ENCODE results near the gene ACVRL1.

Gene ACVRL1

DNA sequence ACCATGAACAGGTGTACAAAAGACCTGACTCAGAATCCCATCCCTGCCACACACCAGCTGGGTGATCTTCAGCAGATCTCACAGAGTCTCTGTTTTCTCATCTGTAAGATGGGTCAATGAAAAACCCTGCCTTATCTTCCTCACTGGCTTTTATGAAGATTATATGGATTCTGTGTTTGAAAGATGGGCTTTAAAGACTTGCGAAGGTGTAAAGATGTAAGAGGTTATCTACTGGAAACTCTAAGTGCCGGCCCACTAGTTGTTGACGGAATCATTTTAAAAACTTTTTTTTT is 34.7 kb upstream of the ACVRL1 start:
- TF ChIP-seq, protein P1, sequence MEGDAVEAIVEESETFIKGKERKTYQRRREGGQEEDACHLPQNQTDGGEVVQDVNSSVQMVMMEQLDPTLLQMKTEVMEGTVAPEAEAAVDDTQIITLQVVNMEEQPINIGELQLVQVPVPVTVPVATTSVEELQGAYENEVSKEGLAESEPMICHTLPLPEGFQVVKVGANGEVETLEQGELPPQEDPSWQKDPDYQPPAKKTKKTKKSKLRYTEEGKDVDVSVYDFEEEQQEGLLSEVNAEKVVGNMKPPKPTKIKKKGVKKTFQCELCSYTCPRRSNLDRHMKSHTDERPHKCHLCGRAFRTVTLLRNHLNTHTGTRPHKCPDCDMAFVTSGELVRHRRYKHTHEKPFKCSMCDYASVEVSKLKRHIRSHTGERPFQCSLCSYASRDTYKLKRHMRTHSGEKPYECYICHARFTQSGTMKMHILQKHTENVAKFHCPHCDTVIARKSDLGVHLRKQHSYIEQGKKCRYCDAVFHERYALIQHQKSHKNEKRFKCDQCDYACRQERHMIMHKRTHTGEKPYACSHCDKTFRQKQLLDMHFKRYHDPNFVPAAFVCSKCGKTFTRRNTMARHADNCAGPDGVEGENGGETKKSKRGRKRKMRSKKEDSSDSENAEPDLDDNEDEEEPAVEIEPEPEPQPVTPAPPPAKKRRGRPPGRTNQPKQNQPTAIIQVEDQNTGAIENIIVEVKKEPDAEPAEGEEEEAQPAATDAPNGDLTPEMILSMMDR (IDR thresholded peaks at IDR 0.05; ENCODE audit: low read depth, low read length, missing control alignments) = no peak
- DNase-seq (ENCODE audit: low read depth) = no peak
- in situ Hi-C loops (cut with HindIII; ENCODE audit: low sequenced_read_pairs) = no loop called here
- H3K4me3 ChIP-seq (ENCODE audit: low read depth, low read length) = no peak overlapping the region

DNA sequence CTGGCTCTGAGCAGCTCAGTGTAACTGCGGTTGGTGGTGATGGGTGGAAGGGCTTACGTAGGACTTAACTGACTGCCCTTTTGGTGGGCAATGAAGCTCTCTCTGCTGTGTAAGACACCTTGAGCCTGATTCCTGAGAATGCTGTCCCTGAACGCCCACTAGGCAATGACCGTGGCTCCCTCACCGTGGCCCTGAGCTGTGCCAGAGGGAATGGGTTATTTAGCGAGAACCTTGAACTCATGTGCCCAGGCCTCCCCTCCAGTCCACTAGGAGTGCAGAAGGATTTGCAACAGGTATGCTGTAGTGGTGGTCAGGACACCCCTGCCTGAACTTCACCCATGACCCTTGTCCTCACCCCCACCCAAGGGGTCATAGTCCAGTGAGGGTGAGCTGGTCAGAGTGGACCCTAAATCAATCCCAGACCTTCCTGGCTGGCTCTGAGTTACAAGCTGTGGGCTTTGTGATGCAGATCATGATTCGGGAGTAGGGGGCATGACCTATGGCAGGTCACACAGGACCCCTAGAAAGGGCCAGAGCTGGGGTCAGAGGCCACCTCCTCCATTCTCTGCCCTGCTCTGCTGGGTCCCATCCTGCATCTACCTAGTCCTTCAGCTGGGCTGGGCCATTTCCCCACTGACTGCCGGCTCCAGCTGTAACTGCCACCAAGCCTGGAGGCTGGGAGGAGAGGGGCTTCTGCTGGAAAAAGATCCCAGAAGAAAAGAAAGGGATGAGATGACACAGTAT is 33.9 kb upstream of the ACVRL1 start:
- TF ChIP-seq, protein P1 (IDR thresholded peaks at IDR 0.05; ENCODE audit: low read depth, low read length, missing control alignments) = no peak
- H3K4me3 ChIP-seq (ENCODE audit: low read depth, low read length) = no peak overlapping the region
- DNase-seq (ENCODE audit: low read depth) = no peak
- in situ Hi-C loops (cut with HindIII; ENCODE audit: low sequenced_read_pairs) = no loop called here

DNA sequence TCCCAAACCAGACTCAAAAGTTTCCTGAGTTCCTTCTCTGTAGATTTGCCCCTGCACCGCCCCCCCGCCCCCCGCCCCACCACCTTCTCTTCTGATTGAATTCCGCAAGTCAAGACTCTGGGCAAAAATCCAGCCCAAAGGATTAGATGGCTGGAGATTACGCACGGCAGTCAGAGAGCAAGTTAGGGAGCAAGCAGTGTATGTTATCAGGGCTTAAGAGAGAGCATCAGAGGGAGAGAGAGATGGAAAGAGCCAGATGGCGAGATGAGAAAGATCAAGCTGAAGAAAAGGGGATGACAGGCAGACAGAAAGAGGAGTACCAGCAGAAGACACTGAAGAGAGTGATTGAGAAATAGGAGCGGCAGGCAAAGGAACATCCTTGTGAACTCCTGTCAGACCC is 33.3 kb upstream of the ACVRL1 start:
- DNase-seq (ENCODE audit: low read depth) = no peak
- TF ChIP-seq, protein P1 (IDR thresholded peaks at IDR 0.05; ENCODE audit: low read depth, low read length, missing control alignments) = no peak
- in situ Hi-C loops (cut with HindIII; ENCODE audit: low sequenced_read_pairs) = no loop called here
- no peak overlapping the region for H3K4me3 ChIP-seq (ENCODE audit: low read depth, low read length)

DNA sequence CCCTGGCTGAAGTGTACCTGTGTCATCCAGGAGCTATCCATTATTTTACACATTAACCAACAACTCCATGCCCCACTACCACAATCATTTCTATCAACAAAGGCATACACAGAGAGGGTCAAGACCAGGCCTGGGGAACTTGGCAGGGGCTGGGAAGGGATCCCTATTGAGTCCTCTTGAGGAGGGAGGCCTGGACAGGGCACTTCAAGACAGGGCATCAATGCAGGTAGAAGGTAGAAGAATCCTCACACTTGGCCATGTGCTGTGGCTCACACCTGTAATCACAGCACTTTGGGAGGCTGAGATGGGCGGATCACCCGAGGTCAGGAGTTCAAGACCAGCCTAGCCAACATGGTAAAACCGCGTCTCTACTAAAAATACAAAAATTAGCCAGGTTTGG is 32.8 kb upstream of the ACVRL1 start:
- DNase-seq (ENCODE audit: low read depth) = no peak
- in situ Hi-C loops (cut with HindIII; ENCODE audit: low sequenced_read_pairs) = no loop called here
- H3K4me3 ChIP-seq (ENCODE audit: low read depth, low read length) = no peak overlapping the region
- TF ChIP-seq, protein P1 (IDR thresholded peaks at IDR 0.05; ENCODE audit: low read depth, low read length, missing control alignments) = no peak

DNA sequence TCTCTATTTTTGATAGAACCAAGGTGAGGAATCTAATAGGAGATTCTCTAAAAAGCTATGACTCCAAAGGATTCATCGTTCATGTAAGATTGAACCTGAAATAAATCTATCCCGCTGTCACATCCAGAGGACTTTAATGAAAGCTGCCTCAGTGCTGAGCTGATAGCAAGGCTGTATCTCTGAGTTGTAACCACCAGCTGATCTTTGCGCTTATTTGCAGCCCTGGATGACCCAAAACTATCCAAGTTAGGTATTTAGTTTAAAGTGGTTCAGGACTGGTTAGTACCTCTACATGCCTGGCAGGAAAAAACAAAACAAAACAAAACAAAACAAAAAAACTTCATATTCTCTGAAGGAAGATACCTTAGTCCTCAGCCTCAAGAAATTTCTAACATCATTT is 28.2 kb upstream of the ACVRL1 start:
- DNase-seq (ENCODE audit: low read depth) = no peak
- no peak overlapping the region for H3K4me3 ChIP-seq (ENCODE audit: low read depth, low read length)
- TF ChIP-seq, protein P1 (IDR thresholded peaks at IDR 0.05; ENCODE audit: low read depth, low read length, missing control alignments) = no peak
- in situ Hi-C loops (cut with HindIII; ENCODE audit: low sequenced_read_pairs) = no loop called here

DNA sequence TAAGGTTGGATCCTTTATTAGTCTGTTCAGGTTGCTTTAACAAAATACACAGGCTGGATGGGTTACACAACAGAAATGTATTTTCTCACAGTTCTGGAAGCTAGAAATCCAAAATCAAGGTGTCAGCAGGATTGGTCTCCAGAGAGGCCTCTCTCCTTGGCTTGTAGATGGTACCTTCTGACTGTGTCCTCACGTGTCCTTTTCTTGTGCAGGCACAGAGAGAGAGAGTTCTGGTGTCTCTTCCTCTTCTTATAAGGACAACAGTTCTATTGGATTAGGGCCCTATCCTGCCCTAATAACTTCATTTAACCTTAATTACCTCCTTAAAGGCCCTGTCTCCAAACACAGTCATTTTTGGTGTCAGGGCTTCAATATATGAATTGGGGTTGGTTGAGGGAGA is 24.0 kb upstream of the ACVRL1 start:
- in situ Hi-C loops (cut with HindIII; ENCODE audit: low sequenced_read_pairs) = no loop called here
- TF ChIP-seq, protein P1 (IDR thresholded peaks at IDR 0.05; ENCODE audit: low read depth, low read length, missing control alignments) = no peak
- no peak for DNase-seq (ENCODE audit: low read depth)
- H3K4me3 ChIP-seq (ENCODE audit: low read depth, low read length) = no peak overlapping the region

Data from astrocyte of the cerebellum (primary cell).